ENCODE results near the gene BPI. TPM values are rescaled to one million over a fixed set of nuclear protein-coding genes. Genes with fewer than 3 reads are reported as not detected.

The BPI gene
- total RNA-seq, 1 experiment from 2014 or later = not detected

DNA sequence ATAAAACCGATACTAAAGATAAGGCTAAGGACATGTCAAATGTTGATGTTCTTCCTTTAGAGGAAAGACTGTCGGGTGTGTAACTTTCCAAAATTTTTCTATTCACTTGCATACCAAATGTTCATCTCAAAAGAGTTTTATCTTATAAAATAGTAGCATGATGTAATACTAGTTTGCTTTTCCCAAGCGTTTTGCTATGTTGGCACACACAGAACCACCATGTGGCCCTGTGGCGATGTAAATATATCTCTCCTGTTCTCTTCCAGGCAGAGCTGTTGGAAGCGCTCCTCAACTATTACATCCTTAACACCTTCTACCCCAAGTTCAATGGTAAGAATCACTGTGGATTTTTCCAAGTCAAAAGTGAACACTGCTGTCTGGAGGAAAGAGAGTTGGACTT lies 68.8 kb downstream of the BPI start:
- Histone ChIP-seq H3K36me3 (ENCODE audit: control insufficient read depth, insufficient read depth, low read length) (no peaks in the 10 kb centered on the region), H3K4me3 (ENCODE audit: low read depth in 2 of 2, low read length in 2 of 2) (no peak overlapping the region), H3K27me3 (ENCODE audit: control insufficient read depth, insufficient read depth, low read length) (peaks cover 6% of the 10 kb centered on the region; the same call in 1 of the 2 replicates), H3K4me1 (ENCODE audit: control insufficient read depth, insufficient read depth, low read length) (no peaks in the 10 kb centered on the region), H3K9me3 (ENCODE audit: control insufficient read depth, insufficient read depth, low read depth, low read length) (no peaks in the 10 kb centered on the region), H3K27ac (ENCODE audit: low read length) (no peak overlapping the region)
- no peak for DNase-seq (ENCODE audit: low read depth, low spot score)
- intact Hi-C loops (cut with micrococcal nuclease; ENCODE audit: unreplicated experiment) = no loop called here
- TF ChIP-seq TCF7L2 (IDR thresholded peaks at IDR 0.05; ENCODE audit: low read depth, low read length) (no peak), SIN3A (IDR thresholded peaks at IDR 0.05; ENCODE audit: borderline replicate concordance, insufficient read depth, low read depth, low read length) (no peak), POLR2AphosphoS5 (IDR thresholded peaks at IDR 0.05; ENCODE audit: low read depth, low read length) (no peak)
- TF ChIP-seq, protein P1, sequence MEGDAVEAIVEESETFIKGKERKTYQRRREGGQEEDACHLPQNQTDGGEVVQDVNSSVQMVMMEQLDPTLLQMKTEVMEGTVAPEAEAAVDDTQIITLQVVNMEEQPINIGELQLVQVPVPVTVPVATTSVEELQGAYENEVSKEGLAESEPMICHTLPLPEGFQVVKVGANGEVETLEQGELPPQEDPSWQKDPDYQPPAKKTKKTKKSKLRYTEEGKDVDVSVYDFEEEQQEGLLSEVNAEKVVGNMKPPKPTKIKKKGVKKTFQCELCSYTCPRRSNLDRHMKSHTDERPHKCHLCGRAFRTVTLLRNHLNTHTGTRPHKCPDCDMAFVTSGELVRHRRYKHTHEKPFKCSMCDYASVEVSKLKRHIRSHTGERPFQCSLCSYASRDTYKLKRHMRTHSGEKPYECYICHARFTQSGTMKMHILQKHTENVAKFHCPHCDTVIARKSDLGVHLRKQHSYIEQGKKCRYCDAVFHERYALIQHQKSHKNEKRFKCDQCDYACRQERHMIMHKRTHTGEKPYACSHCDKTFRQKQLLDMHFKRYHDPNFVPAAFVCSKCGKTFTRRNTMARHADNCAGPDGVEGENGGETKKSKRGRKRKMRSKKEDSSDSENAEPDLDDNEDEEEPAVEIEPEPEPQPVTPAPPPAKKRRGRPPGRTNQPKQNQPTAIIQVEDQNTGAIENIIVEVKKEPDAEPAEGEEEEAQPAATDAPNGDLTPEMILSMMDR (IDR thresholded peaks at IDR 0.05) = no peak
- TF ChIP-seq, protein P2, sequence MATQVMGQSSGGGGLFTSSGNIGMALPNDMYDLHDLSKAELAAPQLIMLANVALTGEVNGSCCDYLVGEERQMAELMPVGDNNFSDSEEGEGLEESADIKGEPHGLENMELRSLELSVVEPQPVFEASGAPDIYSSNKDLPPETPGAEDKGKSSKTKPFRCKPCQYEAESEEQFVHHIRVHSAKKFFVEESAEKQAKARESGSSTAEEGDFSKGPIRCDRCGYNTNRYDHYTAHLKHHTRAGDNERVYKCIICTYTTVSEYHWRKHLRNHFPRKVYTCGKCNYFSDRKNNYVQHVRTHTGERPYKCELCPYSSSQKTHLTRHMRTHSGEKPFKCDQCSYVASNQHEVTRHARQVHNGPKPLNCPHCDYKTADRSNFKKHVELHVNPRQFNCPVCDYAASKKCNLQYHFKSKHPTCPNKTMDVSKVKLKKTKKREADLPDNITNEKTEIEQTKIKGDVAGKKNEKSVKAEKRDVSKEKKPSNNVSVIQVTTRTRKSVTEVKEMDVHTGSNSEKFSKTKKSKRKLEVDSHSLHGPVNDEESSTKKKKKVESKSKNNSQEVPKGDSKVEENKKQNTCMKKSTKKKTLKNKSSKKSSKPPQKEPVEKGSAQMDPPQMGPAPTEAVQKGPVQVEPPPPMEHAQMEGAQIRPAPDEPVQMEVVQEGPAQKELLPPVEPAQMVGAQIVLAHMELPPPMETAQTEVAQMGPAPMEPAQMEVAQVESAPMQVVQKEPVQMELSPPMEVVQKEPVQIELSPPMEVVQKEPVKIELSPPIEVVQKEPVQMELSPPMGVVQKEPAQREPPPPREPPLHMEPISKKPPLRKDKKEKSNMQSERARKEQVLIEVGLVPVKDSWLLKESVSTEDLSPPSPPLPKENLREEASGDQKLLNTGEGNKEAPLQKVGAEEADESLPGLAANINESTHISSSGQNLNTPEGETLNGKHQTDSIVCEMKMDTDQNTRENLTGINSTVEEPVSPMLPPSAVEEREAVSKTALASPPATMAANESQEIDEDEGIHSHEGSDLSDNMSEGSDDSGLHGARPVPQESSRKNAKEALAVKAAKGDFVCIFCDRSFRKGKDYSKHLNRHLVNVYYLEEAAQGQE (IDR thresholded peaks at IDR 0.05; ENCODE audit: insufficient read depth in 1 of 2, low read depth in 2 of 2, low read length in 1 of 2) = no peak
- BruUV-seq (replicated peaks) = no TSS peak
- ChIA-PET CTCF (interaction anchor here (0.5 kb wide), 1 partner anchor 141 kb away, joined by 3 read pairs; no protein-coding TSS in a partner anchor), POLR2A (no interaction called here)
- in situ Hi-C loops (cut with HindIII; ENCODE audit: low pct_unique_long_range_greater_than_20kb, low sequenced_read_pairs) = no loop called here
- ATAC-seq = no peak

DNA sequence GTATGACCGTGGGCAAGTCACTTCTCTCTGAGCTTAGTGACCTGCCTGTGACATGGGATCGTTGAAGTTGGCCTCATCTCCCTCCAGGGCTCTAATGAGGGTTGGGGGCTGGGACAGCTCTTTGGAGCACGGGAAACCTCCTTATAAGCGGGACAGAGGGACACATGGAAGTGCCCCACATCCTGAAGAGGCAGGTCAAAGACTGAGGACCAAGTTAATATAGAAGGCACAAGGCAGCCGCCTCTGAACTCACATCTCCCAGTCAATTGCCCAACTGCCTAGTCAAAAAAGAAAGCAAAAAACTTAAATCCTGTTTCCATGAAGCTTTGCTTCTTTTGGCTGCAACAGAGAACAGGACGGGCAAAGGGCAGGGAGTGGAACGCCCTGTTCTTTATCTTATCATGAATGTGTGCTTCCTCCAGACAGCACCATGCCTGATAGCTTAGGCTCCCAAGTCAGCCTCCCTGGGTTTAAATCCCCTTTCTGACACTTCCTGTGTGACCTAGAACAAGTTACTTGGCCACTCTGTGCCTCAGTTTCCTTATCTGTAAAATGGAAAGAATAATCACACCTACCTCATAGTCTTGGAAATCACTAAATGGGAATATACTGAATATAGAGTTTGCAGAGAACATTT lies 69.4 kb downstream of the BPI start:
- no TSS peak for BruUV-seq (replicated peaks)
- Histone ChIP-seq H3K4me1 (ENCODE audit: control insufficient read depth, insufficient read depth, low read length) (no peaks in the 10 kb centered on the region), H3K27ac (ENCODE audit: low read length) (no peak overlapping the region), H3K27me3 (ENCODE audit: control insufficient read depth, insufficient read depth, low read length) (peaks cover 6% of the 10 kb centered on the region; the same call in 1 of the 2 replicates), H3K9me3 (ENCODE audit: control insufficient read depth, insufficient read depth, low read depth, low read length) (no peaks in the 10 kb centered on the region), H3K36me3 (ENCODE audit: control insufficient read depth, insufficient read depth, low read length) (no peaks in the 10 kb centered on the region), H3K4me3 (ENCODE audit: low read depth in 2 of 2, low read length in 2 of 2) (no peak overlapping the region)
- TF ChIP-seq, protein P1 (IDR thresholded peaks at IDR 0.05) = no peak
- TF ChIP-seq POLR2AphosphoS5 (IDR thresholded peaks at IDR 0.05; ENCODE audit: low read depth, low read length) = no peak
- TF ChIP-seq, protein P2 (IDR thresholded peaks at IDR 0.05; ENCODE audit: insufficient read depth in 1 of 2, low read depth in 2 of 2, low read length in 1 of 2) = no peak
- no peak for TF ChIP-seq TCF7L2 (IDR thresholded peaks at IDR 0.05; ENCODE audit: low read depth, low read length)
- no peak for TF ChIP-seq SIN3A (IDR thresholded peaks at IDR 0.05; ENCODE audit: borderline replicate concordance, insufficient read depth, low read depth, low read length)
- no peak for DNase-seq (ENCODE audit: low read depth, low spot score)
- POLR2A ChIA-PET = no interaction called here
- in situ Hi-C loops (cut with HindIII; ENCODE audit: low pct_unique_long_range_greater_than_20kb, low sequenced_read_pairs) = no loop called here
- intact Hi-C loops (cut with micrococcal nuclease; ENCODE audit: unreplicated experiment) = no loop called here
- no peak for ATAC-seq
- CTCF ChIA-PET = interaction anchor here (0.5 kb wide), 1 partner anchor 141 kb away, joined by 3 read pairs; no protein-coding TSS in a partner anchor

All from Panc1 (cell line).